ENCODE measurements around the gene NRG2. TPM values are rescaled to one million over a fixed set of nuclear protein-coding genes. Genes with fewer than 3 reads are reported as not detected.

Gene NRG2
- total and polyA plus RNA-seq, 2 of the 4 experiments (the other 2 are of a cell fraction) = 0.18 TPM; not detected in 1

GRCh38 chr5:140027807-140028206 is 15.3 kb downstream of the NRG2 start:
- no peak overlapping the region for H2AK5ac ChIP-seq (ENCODE audit: low read depth, low read length)
- no TSS peak for BruUV-seq (replicated peaks)
- no peak overlapping the region for H3K4me2 ChIP-seq (ENCODE audit: low read depth, low read length)
- H3K27me3 ChIP-seq (ENCODE audit: control insufficient read depth, insufficient read depth, low read length) = peaks cover 46% of the 10 kb centered on the region
- no peak overlapping the region for H2BK120ac ChIP-seq (ENCODE audit: low read depth, low read length)
- H3K56ac ChIP-seq (ENCODE audit: extremely low read depth, insufficient read depth, low read length) = no peak overlapping the region
- TF ChIP-seq RFX5 (IDR thresholded peaks at IDR 0.05; ENCODE audit: low read depth, low read length) = no peak
- no peak for TF ChIP-seq FOS (IDR thresholded peaks at IDR 0.05; ENCODE audit: low read depth, low read length)
- TF ChIP-seq CTCF (conservative IDR thresholded peaks at IDR 0.05; ENCODE audit: low read depth, low read length) = no peak
- TF ChIP-seq ELK1 (IDR thresholded peaks at IDR 0.05; ENCODE audit: borderline replicate concordance, low read depth, low read length) = no peak
- no peak for TF ChIP-seq MAFK (IDR thresholded peaks at IDR 0.05; ENCODE audit: low read depth, low read length)
- TF ChIP-seq RCOR1 (IDR thresholded peaks at IDR 0.05; ENCODE audit: insufficient replicate concordance, low read length) = no peak
- no peak for TF ChIP-seq MXI1 (IDR thresholded peaks at IDR 0.05; ENCODE audit: borderline replicate concordance, low read depth, low read length)
- no peak for TF ChIP-seq MAZ (IDR thresholded peaks at IDR 0.05; ENCODE audit: borderline replicate concordance, low read depth, low read length)
- no peak for TF ChIP-seq POLR2A (IDR thresholded peaks at IDR 0.05; ENCODE audit: low read depth, low read length)
- no peak for TF ChIP-seq BHLHE40 (IDR thresholded peaks at IDR 0.05; ENCODE audit: low read depth, low read length)
- TF ChIP-seq USF2 (IDR thresholded peaks at IDR 0.05; ENCODE audit: low read depth, low read length) = no peak
- no peak for TF ChIP-seq SMC3 (IDR thresholded peaks at IDR 0.05; ENCODE audit: low read depth, low read length)
- no peaks in the 10 kb centered on the region for H3K9me1 ChIP-seq (ENCODE audit: insufficient read depth, low read length)
- ChIA-PET CTCF (no interaction called here), POLR2A (ENCODE audit: unreplicated experiment) (no interaction called here)
- H3K18ac ChIP-seq (ENCODE audit: low read depth, low read length) = no peak overlapping the region
- H2BK5ac ChIP-seq (ENCODE audit: low read depth, low read length, poor library complexity, severe bottlenecking) = no peak overlapping the region
- no peak overlapping the region for H3K27ac ChIP-seq (ENCODE audit: insufficient read depth, low read length)
- in situ Hi-C loops (cut with MboI; ENCODE audit: low sequenced_read_pairs) (no loop called here), dilution Hi-C loops (cut with HindIII; ENCODE audit: low sequenced_read_pairs, unreplicated experiment) (no loop called here), intact Hi-C loops (cut with micrococcal nuclease) (no loop called here)
- H3K4ac ChIP-seq (ENCODE audit: low read depth, low read length) = no peak overlapping the region
- no peak overlapping the region for H2AK9ac ChIP-seq (replicated peaks; ENCODE audit: low read depth, low read length, poor library complexity)
- ATAC-seq (ENCODE audit: low read depth) = no peak
- no peak overlapping the region for H4K8ac ChIP-seq (ENCODE audit: low read depth in 2 of 2, low read length in 2 of 2)
- H3K9me3 ChIP-seq (ENCODE audit: control insufficient read depth, insufficient read depth, low read length) = no peaks in the 10 kb centered on the region
- H3K14ac ChIP-seq (replicated peaks; ENCODE audit: low read depth, low read length) = no peak overlapping the region
- no peak overlapping the region for H4K91ac ChIP-seq (ENCODE audit: insufficient read depth, low read depth, low read length)
- H2BK20ac ChIP-seq (ENCODE audit: low read depth, low read length) = no peak overlapping the region
- no peaks in the 10 kb centered on the region for H3K79me1 ChIP-seq (ENCODE audit: low read depth in 1 of 2, low read length in 2 of 2)
- H2BK15ac ChIP-seq (ENCODE audit: low read depth, low read length) = no peak overlapping the region
- H3K4me1 ChIP-seq (ENCODE audit: control insufficient read depth, insufficient read depth, low read length) = no peaks in the 10 kb centered on the region
- no peak overlapping the region for H2AFZ ChIP-seq (replicated peaks; ENCODE audit: low read length, poor library complexity)
- DNase-seq = no peak
- no peak overlapping the region for H3K23ac ChIP-seq (ENCODE audit: low read depth, low read length)
- WGBS, 2 experiments (ENCODE audit: extremely low coverage in 2 of 2, insufficient read length in 1 of 2) = no CpG with 5 or more reads among the region's 2 CpGs
- H4K5ac ChIP-seq (ENCODE audit: low read depth, low read length) = no peak overlapping the region
- H3K9ac ChIP-seq (ENCODE audit: low read depth, low read length) = no peak overlapping the region
- no peak overlapping the region for H3K4me3 ChIP-seq (ENCODE audit: insufficient read depth, low read depth, low read length)
- no peaks in the 10 kb centered on the region for H3K36me3 ChIP-seq (ENCODE audit: control insufficient read depth, insufficient read depth, low read length)
- H4K20me1 ChIP-seq (ENCODE audit: insufficient read depth, low read length) = no peaks in the 10 kb centered on the region

Measured in IMR-90 (cell line).